ENCODE data around the gene DYNC1I1.

GRCh38 chr7:95772771-95773581, 622 bp downstream of the DYNC1I1 start:
- TF ChIP-seq POLR2A (IDR thresholded peaks at IDR 0.05) (no peak), POLR2AphosphoS5 (IDR thresholded peaks at IDR 0.05) (no peak), CTCF (IDR thresholded peaks at IDR 0.05) (no peak)

Measured in upper lobe of left lung (tissue), 4 donors.